ENCODE results near the gene LARP1. TPM values are rescaled to one million over a fixed set of nuclear protein-coding genes. Genes with fewer than 3 reads are reported as not detected.

Gene LARP1
- total RNA-seq, 1 donor from 2014 or later: 231 TPM

DNA sequence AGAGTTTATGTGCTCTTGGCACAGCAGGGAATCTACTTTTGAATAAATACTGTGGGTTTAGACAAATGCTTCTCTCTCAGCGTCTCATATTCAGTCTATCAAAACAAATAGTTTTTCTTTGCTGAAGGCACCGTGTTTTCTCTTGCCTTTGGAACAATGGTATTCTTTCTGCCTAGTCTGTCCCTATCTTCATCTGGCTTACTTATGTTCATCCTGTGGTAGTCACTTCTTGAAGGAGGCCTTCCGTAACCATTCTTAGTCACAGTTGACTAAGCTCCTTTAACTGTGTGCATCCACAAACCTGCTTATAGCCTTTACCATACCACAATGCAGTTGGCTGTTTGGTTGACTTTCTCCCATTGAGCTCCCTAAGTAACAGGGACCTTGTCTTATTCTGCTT lies 45.9 kb downstream of the LARP1 start:
- H3K27ac Mint-ChIP-seq: no peak overlapping the region
- H3K36me3 Mint-ChIP-seq (ENCODE audit: low read depth): peaks cover 90% of the 10 kb centered on the region
- H3K9me3 Mint-ChIP-seq: no peaks in the 10 kb centered on the region
- DNase-seq (no peak), ATAC-seq (ENCODE audit: low read depth) (no peak)
- ChIA-PET CTCF (interaction anchor here (1.7 kb wide), 1 partner anchor 151 kb away, joined by 4 read pairs; no protein-coding TSS in a partner anchor), POLR2A (no interaction called here)
- TF ChIP-seq, protein P1, sequence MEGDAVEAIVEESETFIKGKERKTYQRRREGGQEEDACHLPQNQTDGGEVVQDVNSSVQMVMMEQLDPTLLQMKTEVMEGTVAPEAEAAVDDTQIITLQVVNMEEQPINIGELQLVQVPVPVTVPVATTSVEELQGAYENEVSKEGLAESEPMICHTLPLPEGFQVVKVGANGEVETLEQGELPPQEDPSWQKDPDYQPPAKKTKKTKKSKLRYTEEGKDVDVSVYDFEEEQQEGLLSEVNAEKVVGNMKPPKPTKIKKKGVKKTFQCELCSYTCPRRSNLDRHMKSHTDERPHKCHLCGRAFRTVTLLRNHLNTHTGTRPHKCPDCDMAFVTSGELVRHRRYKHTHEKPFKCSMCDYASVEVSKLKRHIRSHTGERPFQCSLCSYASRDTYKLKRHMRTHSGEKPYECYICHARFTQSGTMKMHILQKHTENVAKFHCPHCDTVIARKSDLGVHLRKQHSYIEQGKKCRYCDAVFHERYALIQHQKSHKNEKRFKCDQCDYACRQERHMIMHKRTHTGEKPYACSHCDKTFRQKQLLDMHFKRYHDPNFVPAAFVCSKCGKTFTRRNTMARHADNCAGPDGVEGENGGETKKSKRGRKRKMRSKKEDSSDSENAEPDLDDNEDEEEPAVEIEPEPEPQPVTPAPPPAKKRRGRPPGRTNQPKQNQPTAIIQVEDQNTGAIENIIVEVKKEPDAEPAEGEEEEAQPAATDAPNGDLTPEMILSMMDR (IDR thresholded peaks at IDR 0.05): no peak
- H3K27me3 Mint-ChIP-seq: no peaks in the 10 kb centered on the region
- intact Hi-C loops (cut with micrococcal nuclease): no loop called here
- no peaks in the 10 kb centered on the region for H3K4me1 Mint-ChIP-seq
- no peak overlapping the region for H3K4me3 Mint-ChIP-seq

DNA sequence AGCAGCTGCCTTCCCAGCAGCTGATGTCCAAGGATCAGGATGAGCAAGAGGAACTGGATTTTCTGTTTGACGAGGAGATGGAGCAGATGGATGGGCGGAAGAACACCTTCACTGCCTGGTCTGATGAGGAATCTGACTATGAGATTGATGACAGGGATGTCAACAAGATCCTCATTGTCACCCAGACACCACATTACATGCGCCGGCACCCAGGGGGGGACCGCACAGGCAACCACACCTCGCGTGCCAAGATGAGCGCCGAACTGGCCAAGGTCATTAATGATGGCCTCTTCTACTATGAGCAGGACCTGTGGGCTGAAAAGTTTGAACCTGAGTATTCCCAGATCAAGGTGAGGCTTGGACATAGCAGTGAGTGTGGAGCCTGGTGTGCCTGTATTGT lies 46.9 kb downstream of the LARP1 start:
- H3K27ac Mint-ChIP-seq: no peak overlapping the region
- no peaks in the 10 kb centered on the region for H3K9me3 Mint-ChIP-seq
- ChIA-PET POLR2A (interaction anchor here (0.6 kb wide), 3 partner anchors 31 to 186 kb away, joined by 3 to 5 read pairs (median 4); no protein-coding TSS in a partner anchor), CTCF (interaction anchor here (1.7 kb wide), 1 partner anchor 152 kb away, joined by 4 read pairs; no protein-coding TSS in a partner anchor)
- TF ChIP-seq, protein P1 (IDR thresholded peaks at IDR 0.05): no peak
- H3K4me1 Mint-ChIP-seq: no peaks in the 10 kb centered on the region
- H3K36me3 Mint-ChIP-seq (ENCODE audit: low read depth): peaks cover 90% of the 10 kb centered on the region
- no peaks in the 10 kb centered on the region for H3K27me3 Mint-ChIP-seq
- intact Hi-C loops (cut with micrococcal nuclease): no loop called here
- no peak overlapping the region for H3K4me3 Mint-ChIP-seq
- ATAC-seq (ENCODE audit: low read depth) (no peak), DNase-seq (no peak)

DNA sequence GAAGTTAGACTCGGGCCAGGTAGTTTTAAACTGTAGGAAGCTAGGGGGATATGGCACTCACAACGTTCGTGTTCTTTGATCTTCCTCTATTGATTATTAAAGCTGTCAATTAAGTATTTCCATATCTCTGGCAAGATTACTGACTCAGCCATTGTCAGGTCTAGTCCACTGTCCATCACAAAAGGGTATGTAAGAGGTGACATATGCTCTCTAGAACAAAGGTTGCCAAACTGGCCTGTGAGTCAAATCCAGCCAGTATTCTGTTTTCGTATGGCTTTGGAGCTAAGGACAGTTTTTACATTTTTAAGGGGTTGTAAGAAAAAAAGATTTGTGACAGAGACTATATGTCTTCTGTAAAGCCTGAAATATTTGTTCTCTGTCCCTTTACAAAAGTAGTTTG lies 51.0 kb downstream of the LARP1 start:
- no peak for DNase-seq
- CTCF ChIA-PET: interaction anchor here (1.2 kb wide), 1 partner anchor 156 kb away, joined by 4 read pairs; no protein-coding TSS in a partner anchor
- H3K27me3 Mint-ChIP-seq: no peaks in the 10 kb centered on the region
- H3K4me3 Mint-ChIP-seq: no peak overlapping the region
- peaks cover 92% of the 10 kb centered on the region for H3K36me3 Mint-ChIP-seq (ENCODE audit: low read depth)
- intact Hi-C loops (cut with micrococcal nuclease): no loop called here
- TF ChIP-seq, protein P1 (IDR thresholded peaks at IDR 0.05): no peak
- no peaks in the 10 kb centered on the region for H3K9me3 Mint-ChIP-seq
- no peak overlapping the region for H3K27ac Mint-ChIP-seq
- no peaks in the 10 kb centered on the region for H3K4me1 Mint-ChIP-seq
- POLR2A ChIA-PET: no interaction called here
- no peak for ATAC-seq (ENCODE audit: low read depth)

DNA sequence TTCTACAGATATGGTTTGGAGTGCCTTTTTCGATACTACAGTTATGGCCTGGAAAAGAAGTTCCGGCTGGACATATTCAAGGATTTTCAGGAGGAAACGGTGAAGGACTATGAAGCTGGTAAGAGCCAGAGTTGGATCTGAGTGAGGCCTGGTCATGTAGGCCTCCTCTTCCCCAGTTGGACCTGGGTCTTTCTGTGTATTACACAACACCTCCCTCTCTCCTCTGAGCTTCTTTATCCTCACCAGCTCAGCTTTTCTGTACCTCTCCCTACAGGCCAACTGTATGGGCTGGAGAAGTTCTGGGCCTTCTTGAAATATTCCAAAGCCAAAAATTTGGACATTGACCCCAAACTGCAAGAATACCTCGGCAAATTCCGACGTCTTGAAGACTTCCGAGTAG lies 56.1 kb downstream of the LARP1 start:
- no peak overlapping the region for H3K27ac Mint-ChIP-seq
- intact Hi-C loops (cut with micrococcal nuclease): loop anchor here (10.0 kb wide), 1 partner anchor 366 kb away; the partner anchor contains the start of gene SAP30L
- H3K4me3 Mint-ChIP-seq: no peak overlapping the region
- no peaks in the 10 kb centered on the region for H3K27me3 Mint-ChIP-seq
- no peaks in the 10 kb centered on the region for H3K9me3 Mint-ChIP-seq
- peaks cover 90% of the 10 kb centered on the region for H3K36me3 Mint-ChIP-seq (ENCODE audit: low read depth)
- ATAC-seq (ENCODE audit: low read depth) (no peak), DNase-seq (no peak)
- ChIA-PET CTCF (interaction anchor here (0.9 to 1.4 kb wide), 4 partner anchors 18 to 161 kb away, joined by 3 to 14 read pairs (median 4); no protein-coding TSS in a partner anchor), POLR2A (no interaction called here)
- TF ChIP-seq, protein P1 (IDR thresholded peaks at IDR 0.05): no peak
- H3K4me1 Mint-ChIP-seq: peaks cover 26% of the 10 kb centered on the region

DNA sequence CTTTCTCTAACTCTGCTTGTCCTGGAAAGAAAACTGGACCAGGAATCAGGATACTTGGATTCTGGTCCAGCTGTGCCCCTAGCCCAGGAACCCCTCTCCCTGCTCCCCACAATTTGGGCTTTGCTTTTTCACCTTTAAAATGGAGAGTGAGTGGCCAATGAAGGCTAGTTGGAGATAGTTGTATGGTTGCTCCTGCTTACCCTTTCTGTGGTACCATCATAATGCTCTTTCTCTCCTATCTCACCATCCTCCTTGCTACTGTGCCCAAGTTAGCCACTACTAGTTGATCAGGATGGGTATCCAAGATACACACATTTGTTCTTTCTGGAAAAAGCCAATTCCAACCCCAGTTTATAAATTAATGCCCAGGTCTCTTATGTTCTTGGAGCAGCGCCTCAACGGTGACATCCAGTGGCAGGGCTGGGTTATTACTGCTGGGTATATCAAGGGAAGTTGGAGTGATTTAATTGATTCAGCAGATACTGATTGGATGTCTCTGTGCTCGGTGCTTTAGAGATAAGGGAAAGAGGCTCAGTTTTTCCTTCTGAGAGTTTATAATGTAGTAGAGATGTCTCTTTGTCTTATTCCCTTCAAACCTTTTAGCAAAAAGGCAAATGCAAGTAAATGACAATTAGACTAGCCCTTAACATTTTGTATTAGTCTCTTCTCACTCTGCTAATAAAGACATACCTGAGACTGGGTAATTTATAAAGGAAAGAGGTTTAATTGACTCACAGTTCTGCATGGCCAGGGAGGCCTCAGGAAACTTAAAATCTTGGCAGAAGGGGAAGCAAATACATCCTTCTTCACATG lies 56.7 kb downstream of the LARP1 start:
- DNase-seq (peak; percentile 32), ATAC-seq (ENCODE audit: low read depth) (peak; percentile 88)
- no peak overlapping the region for H3K4me3 Mint-ChIP-seq
- H3K9me3 Mint-ChIP-seq: no peaks in the 10 kb centered on the region
- H3K4me1 Mint-ChIP-seq: peaks cover 26% of the 10 kb centered on the region
- H3K36me3 Mint-ChIP-seq (ENCODE audit: low read depth): peaks cover 90% of the 10 kb centered on the region
- POLR2A ChIA-PET: no interaction called here
- CTCF ChIA-PET: interaction anchor here (0.9 to 1.4 kb wide), 4 partner anchors 19 to 161 kb away, joined by 3 to 14 read pairs (median 4); no protein-coding TSS in a partner anchor
- no peaks in the 10 kb centered on the region for H3K27me3 Mint-ChIP-seq
- intact Hi-C loops (cut with micrococcal nuclease): loop anchor here (1.0 to 10.0 kb wide), 4 partner anchors 46 to 367 kb away; partner anchors contain the start of genes CNOT8, LARP1 and SAP30L
- TF ChIP-seq, protein P1 (IDR thresholded peaks at IDR 0.05): peak; percentile 95
- H3K27ac Mint-ChIP-seq: no peak overlapping the region
